SK-N-SH (cell line): ENCODE data around the gene MAP1LC3A. TPM values are rescaled to one million over a fixed set of nuclear protein-coding genes. Genes with fewer than 3 reads are reported as not detected.

Experiments
- CTCF ChIA-PET: fragments of 300-600, 350-600 bp; formaldehyde crosslinking; extraction: SDS; loops from one replicate; lab custom pipeline; 2021; lab: Yijun Ruan, JAX
- POLR2A ChIA-PET: fragments of 350-600 bp; sonication (Branson Sonifier 250); formaldehyde crosslinking; extraction: SDS; loops from one replicate; lab custom pipeline; 2020; ENCODE audit warnings: antibody characterized with exemption, inconsistent platforms; lab: Yijun Ruan, JAX
- DNase-seq: peaks from one replicate; pipeline ENCODE4 v3.0.0; 2012
- H2AFZ ChIP-seq: fragments of 200-600 bp; sonication (generic); 2 replicates; pipeline ENCODE4 v1.8.1; 2016; ENCODE audit warnings: antibody characterized with exemption, mild to moderate bottlenecking, low read depth
- H3F3A ChIP-seq: fragments of 200-600 bp; sonication (generic); replicated peaks from 2 replicates; pipeline ENCODE3; 2016; ENCODE audit warnings: antibody characterized with exemption, mild to moderate bottlenecking; ENCODE audit not compliant: insufficient read depth
- H3K27ac ChIP-seq, 2 experiments: fragments of 200-500 bp in 1 of 2; fragments of 200-600 bp in 1 of 2; sonication (Bioruptor generic) in 1 of 2; sonication (generic), shearing (Covaris generic) in 1 of 2; 2 replicates each; pipeline versions ENCODE4 v1.5.1 to v1.6.1; 2014 to 2016; ENCODE audit warnings: low read depth in 2 of 2, inconsistent platforms in 1 of 2, low read length in 1 of 2, mild to moderate bottlenecking in 1 of 2, mixed read lengths in 1 of 2
- H3K27me3 ChIP-seq: fragments of 200-600 bp; sonication (generic), shearing (Covaris generic); 2 replicates; pipeline ENCODE4 v1.6.1; 2016; ENCODE audit warnings: mixed run types; ENCODE audit not compliant: insufficient read depth
- H3K36me3 ChIP-seq, 2 experiments: fragments of 200-500 bp in 1 of 2; fragments of 200-600 bp in 1 of 2; sonication (Bioruptor generic) in 1 of 2; sonication (generic) in 1 of 2; replicated peaks in 1 of 2; 2 replicates each; pipeline versions ENCODE3 to v1.5.1; 2014 to 2016; ENCODE audit warnings: low read length in 1 of 2, mild to moderate bottlenecking in 1 of 2; ENCODE audit not compliant: insufficient read depth in 2 of 2, control insufficient read depth in 1 of 2
- H3K4me1 ChIP-seq, 2 experiments: fragments of 200-500 bp in 1 of 2; fragments of 200-600 bp in 1 of 2; sonication (Bioruptor generic) in 1 of 2; sonication (generic), shearing (Covaris generic) in 1 of 2; 2 replicates each; pipeline versions ENCODE4 v1.5.1 to v1.6.1; 2014 to 2016; ENCODE audit warnings: low read depth in 1 of 2, low read length in 1 of 2, mixed run types in 1 of 2; ENCODE audit not compliant: insufficient read depth in 2 of 2, control insufficient read depth in 1 of 2
- H3K4me2 ChIP-seq: fragments of 200-600 bp; sonication (generic), shearing (Covaris generic); 2 replicates; pipeline ENCODE4 v1.6.1; 2017; ENCODE audit warnings: mixed run types
- H3K4me3 ChIP-seq, 2 experiments: fragments of 200-500 bp in 1 of 2; fragments of 200-600 bp in 1 of 2; sonication (Bioruptor generic) in 1 of 2; sonication (generic), shearing (Covaris generic) in 1 of 2; 2 replicates each; pipeline versions ENCODE4 v1.5.1 to v1.8.1; 2014 to 2016; ENCODE audit warnings: low read depth in 2 of 2, inconsistent platforms in 1 of 2, low read length in 1 of 2, mild to moderate bottlenecking in 1 of 2, mixed read lengths in 1 of 2, moderate library complexity in 1 of 2
- H3K79me2 ChIP-seq: fragments of 200-600 bp; sonication (generic); 2 replicates; pipeline ENCODE4 v1.8.1; 2017; ENCODE audit warnings: mild to moderate bottlenecking; ENCODE audit not compliant: insufficient read depth
- H3K9ac ChIP-seq: fragments of 200-600 bp; sonication (generic); 2 replicates; pipeline ENCODE4 v1.6.1; 2017; ENCODE audit warnings: mixed run types
- H3K9me2 ChIP-seq: fragments of 200-600 bp; sonication (generic); 2 replicates; pipeline ENCODE4 v1.6.1; 2017; ENCODE audit warnings: mixed run types
- H3K9me3 ChIP-seq: fragments of 200-600 bp; sonication (generic); 2 replicates; pipeline ENCODE4 v1.6.1; 2017; ENCODE audit warnings: mixed run types, mild to moderate bottlenecking, moderate library complexity
- H4K20me1 ChIP-seq: fragments of 200-600 bp; sonication (generic); 2 replicates; pipeline ENCODE4 v1.6.1; 2017; ENCODE audit warnings: mild to moderate bottlenecking, mixed run types; ENCODE audit not compliant: insufficient read depth
- CHD2 ChIP-seq: fragments of 150-350 bp; IDR thresholded peaks from 2 replicates; pipeline ENCODE4 v1.6.1; 2018; ENCODE audit warnings: low read length; ENCODE audit not compliant: partially characterized antibody
- CTCF ChIP-seq: fragments of 200-600 bp; sonication (generic); IDR thresholded peaks from 2 replicates; pipeline ENCODE4 v1.6.1; 2017; ENCODE audit warnings: antibody characterized with exemption, mild to moderate bottlenecking, moderate library complexity
- ELF1 ChIP-seq: IDR thresholded peaks from 2 replicates; pipeline ENCODE4 v1.4.0; 2012
- EP300 ChIP-seq, 2 experiments: IDR thresholded peaks; 2 replicates each; pipeline versions ENCODE4 v1.4.0 to v1.6.1; 2012; ENCODE audit warnings: borderline replicate concordance in 1 of 2, low read depth in 1 of 2, low read length in 1 of 2
- EZH2phosphoT487 ChIP-seq: fragments of 200-600 bp; sonication (generic); IDR thresholded peaks from 2 replicates; pipeline ENCODE4 v1.6.1; 2017; ENCODE audit warnings: low read depth, mixed run types, mild to moderate bottlenecking, antibody characterized with exemption, moderate library complexity, borderline replicate concordance
- FOSL2 ChIP-seq: IDR thresholded peaks from 2 replicates; pipeline ENCODE4 v1.4.0; 2012; ENCODE audit warnings: low read depth, mild to moderate bottlenecking, moderate library complexity, borderline replicate concordance
- GATA2 ChIP-seq: sonication (generic); formaldehyde crosslinking; IDR thresholded peaks from 2 replicates; pipeline ENCODE4 v1.5.0; 2020; ENCODE audit warnings: mild to moderate bottlenecking, missing genetic modification reagents
- JUND ChIP-seq: IDR thresholded peaks from 2 replicates; pipeline ENCODE4 v1.4.0; 2012
- MAX ChIP-seq: IDR thresholded peaks from 2 replicates; pipeline ENCODE4 v1.4.0; 2012; ENCODE audit warnings: low read depth
- MXI1 ChIP-seq: IDR thresholded peaks from 2 replicates; pipeline ENCODE4 v1.6.1; 2012; ENCODE audit warnings: mild to moderate bottlenecking, low read depth, low read length, improper control_type of control experiment
- NFIC ChIP-seq: IDR thresholded peaks from 2 replicates; pipeline ENCODE4 v1.4.0; 2012; ENCODE audit warnings: borderline replicate concordance
- NRF1 ChIP-seq: IDR thresholded peaks from 2 replicates; pipeline ENCODE4 v1.6.1; 2012; ENCODE audit warnings: low read depth, mild to moderate bottlenecking, low read length
- POLR2AphosphoS5 ChIP-seq: IDR thresholded peaks from 2 replicates; pipeline ENCODE4 v1.6.1; 2012; ENCODE audit warnings: low read depth, low read length
- RXRA ChIP-seq: IDR thresholded peaks from 2 replicates; pipeline ENCODE4 v1.4.0; 2012; ENCODE audit warnings: low read depth, mild to moderate bottlenecking, borderline replicate concordance
- TAF1 ChIP-seq: IDR thresholded peaks from 2 replicates; pipeline ENCODE4 v1.6.1; 2012; ENCODE audit warnings: low read depth, mild to moderate bottlenecking, low read length, moderate library complexity, borderline replicate concordance
- TEAD4 ChIP-seq: IDR thresholded peaks from 2 replicates; pipeline ENCODE4 v1.4.0; 2012; ENCODE audit warnings: mild to moderate bottlenecking, borderline replicate concordance; ENCODE audit not compliant: insufficient read depth
- USF1 ChIP-seq: IDR thresholded peaks from 2 replicates; pipeline ENCODE4 v1.4.0; 2012; ENCODE audit warnings: low read depth, borderline replicate concordance
- YY1 ChIP-seq: IDR thresholded peaks from 2 replicates; pipeline ENCODE4 v1.4.0; 2012; ENCODE audit warnings: low read depth, mild to moderate bottlenecking
- ZBTB33 ChIP-seq: IDR thresholded peaks from 2 replicates; pipeline ENCODE4 v1.4.0; 2012; ENCODE audit warnings: low read depth, borderline replicate concordance
- WGBS: methylation state at CpG from one replicate; pipeline ENCODE4 v1.1.6; 2017; ENCODE audit warnings: low lambda C conversion rate; 5-methylcytosine and 5-hydroxymethylcytosine counted together
- polyA plus RNA-seq, 3 experiments: library from polyadenylated mRNA; depleted of rRNA; stranded (reverse); fragments of >200 nt; gene quantifications; 2 replicates each; pipeline ENCODE4 v1.2.3, GENCODE V29; 2012

MAP1LC3A gene
- polyA plus RNA-seq, 1 of the 3 experiments (the other 2 are of a cell fraction) = 24.9 TPM

- 96% methylated on average over 7 of the region's 7 CpGs for whole genome bisulfite sequencing
- Histone ChIP-seq H3K36me3 (peaks cover 0 to 6% of the 10 kb centered on the region in 2 experiments), H3K4me1 (peaks cover 0 to 9% of the 10 kb centered on the region in 2 experiments; a peak in 1 of 4 replicates), H3K27me3 (no peaks in the 10 kb centered on the region), H4K20me1 (no peaks in the 10 kb centered on the region), H3K9me3 (no peaks in the 10 kb centered on the region), H3K4me2 (no peak overlapping the region), H3K9me2 (no peaks in the 10 kb centered on the region), H3K79me2 (no peaks in the 10 kb centered on the region), H3F3A (no peaks in the 10 kb centered on the region), H3K9ac (no peak overlapping the region), H3K4me3 (no peak overlapping the region), H2AFZ (no peak overlapping the region), H3K27ac (no peak overlapping the region)
- ChIA-PET POLR2A (no interaction called here), CTCF (interaction anchor here (1.5 to 4.4 kb wide), 2 partner anchors 22 to 147 kb away, joined by 4 to 17 read pairs; no protein-coding TSS in a partner anchor)
- TF ChIP-seq USF1 = no peak
- no peak for DNase-seq
Observed at GRCh38 chr20:34560614-34561013, 2.1 kb downstream of the MAP1LC3A start.

- Histone ChIP-seq H3K4me2 (no peak overlapping the region), H3K79me2 (no peaks in the 10 kb centered on the region), H3K9ac (no peak overlapping the region), H3K9me2 (no peaks in the 10 kb centered on the region), H3K27ac (no peak overlapping the region), H3F3A (no peaks in the 10 kb centered on the region), H3K4me3 (no peak overlapping the region), H3K36me3 (peaks cover 0 to 6% of the 10 kb centered on the region in 2 experiments), H3K4me1 (peaks cover 0 to 9% of the 10 kb centered on the region in 2 experiments; a peak in 1 of 4 replicates), H2AFZ (no peak overlapping the region), H3K27me3 (no peaks in the 10 kb centered on the region), H3K9me3 (no peaks in the 10 kb centered on the region), H4K20me1 (no peaks in the 10 kb centered on the region)
- TF ChIP-seq NFIC = no peak
- TF ChIP-seq EP300 (IDR thresholded peaks at IDR 0.05; ENCODE audit: borderline replicate concordance in 1 of 2, low read depth in 1 of 2, low read length in 1 of 2) = no peak
- TF ChIP-seq GATA2 = no peak
- TF ChIP-seq MAX = no peak
- TF ChIP-seq CHD2 = no peak
- no peak for TF ChIP-seq ZBTB33
- TF ChIP-seq TAF1 = no peak
- TF ChIP-seq NRF1 = no peak
- no peak for TF ChIP-seq POLR2AphosphoS5
- no peak for TF ChIP-seq CTCF
- no peak for TF ChIP-seq FOSL2
- no peak for TF ChIP-seq YY1
- no peak for TF ChIP-seq TEAD4
- TF ChIP-seq USF1 = no peak
- TF ChIP-seq RXRA = no peak
- TF ChIP-seq MXI1 = no peak
- no peak for TF ChIP-seq EZH2phosphoT487
- TF ChIP-seq ELF1 = no peak
- no peak for TF ChIP-seq JUND
- ChIA-PET POLR2A (interaction anchor here (1.3 to 1.7 kb wide), 2 partner anchors 115 to 142 kb away, joined by 4 read pairs; partner anchors contain the start of genes PIGU and TP53INP2), CTCF (interaction anchor here (0.8 to 4.4 kb wide), 8 partner anchors 14 to 250 kb away, joined by 3 to 17 read pairs (median 4); no protein-coding TSS in a partner anchor)
- no peak for DNase-seq
- WGBS = 88% methylated on average over 10 of the region's 10 CpGs
Observed at GRCh38 chr20:34561661-34562060, 3.1 kb downstream of the MAP1LC3A start.
